HUDEP-2 (cell line): Measurements from ENCODE around the gene TCEAL1.
"Not testable (repeated sequence)": the region's sequence is repeated elsewhere in the genome, so short reads cannot be mapped to it uniquely, and the experiment has no call there.

ENCODE experiments used
- DNase-seq, 76 experiments: peaks; one replicate each; lab custom pipeline; 2025; ENCODE audit not compliant: unreplicated experiment in 76 of 76; lab: John Stamatoyannopoulos, UW

Gene TCEAL1, protein sequence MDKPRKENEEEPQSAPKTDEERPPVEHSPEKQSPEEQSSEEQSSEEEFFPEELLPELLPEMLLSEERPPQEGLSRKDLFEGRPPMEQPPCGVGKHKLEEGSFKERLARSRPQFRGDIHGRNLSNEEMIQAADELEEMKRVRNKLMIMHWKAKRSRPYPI

DNA sequence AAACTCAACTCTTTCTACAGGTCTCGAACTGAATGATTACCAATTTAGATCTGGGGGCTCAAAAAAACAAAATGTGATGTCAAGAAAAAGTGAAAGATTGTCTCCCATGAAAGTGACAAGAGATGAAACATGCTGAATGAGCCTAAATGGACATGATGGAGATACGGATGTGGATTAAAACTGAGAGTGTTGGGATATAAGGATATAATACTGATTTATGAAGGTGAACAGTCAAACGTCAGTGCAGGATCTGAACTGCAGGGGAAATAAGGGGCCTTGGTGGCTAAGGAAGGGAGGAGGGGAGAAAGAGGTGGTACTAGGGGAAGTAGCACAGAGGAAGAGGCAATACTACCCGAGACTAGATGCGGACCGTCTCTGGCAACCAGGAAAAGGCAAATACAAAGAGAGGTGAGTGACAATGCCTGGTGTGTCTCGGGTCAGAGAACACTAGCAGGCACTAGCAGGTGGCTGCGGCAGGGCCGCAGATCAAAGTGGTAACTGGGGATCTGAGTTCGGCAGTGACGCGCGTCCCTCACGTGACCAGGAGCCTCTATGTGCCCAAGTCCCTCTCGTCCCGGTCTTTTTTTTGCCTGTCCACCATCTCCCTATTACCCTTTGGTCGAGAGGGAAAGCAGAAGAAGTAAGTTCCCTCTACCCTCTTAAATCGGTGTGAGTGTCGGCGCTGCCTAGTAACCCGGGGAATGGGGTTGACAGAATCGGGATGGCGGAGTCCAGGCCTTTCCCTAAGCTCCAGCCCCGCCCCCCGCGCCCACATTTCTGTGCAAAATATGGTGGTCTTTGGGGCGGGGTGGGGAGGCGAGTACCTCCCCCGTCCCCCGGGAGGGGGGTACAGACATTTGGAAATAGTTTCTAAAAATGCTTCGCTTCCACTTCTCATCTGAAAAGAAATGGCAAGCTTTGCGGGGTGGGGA, at the start of gene TCEAL1:
Gene TCEAL1 (plus strand): TSS at position 590 of the 932 bp plus-strand sequence. CDS start 942 bp downstream, outside the sequence.
- DNase-seq: peak in 40 of 76 experiments; percentile 0 to 39 (median 6)

DNA sequence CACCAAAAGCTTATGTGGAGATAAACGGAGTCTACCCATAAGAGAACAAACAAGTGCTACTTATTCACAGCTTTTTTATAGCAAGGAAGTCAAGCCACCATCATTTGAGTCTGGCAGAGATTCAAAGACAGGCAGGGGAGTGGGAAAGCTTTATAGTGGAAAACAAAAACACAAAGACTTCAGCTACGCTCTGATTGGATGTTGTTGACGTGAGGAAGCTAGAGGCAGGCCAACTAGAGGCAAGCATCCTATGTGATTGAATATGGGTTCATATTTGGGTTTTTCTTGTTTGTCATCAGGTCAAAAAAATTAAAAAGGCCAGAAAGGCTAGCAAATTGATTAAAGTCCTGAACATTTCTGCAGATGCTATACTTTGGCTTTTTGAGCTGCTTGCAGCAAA, 44.2 kb upstream of the TCEAL1 start:
- no peak for DNase-seq

DNA sequence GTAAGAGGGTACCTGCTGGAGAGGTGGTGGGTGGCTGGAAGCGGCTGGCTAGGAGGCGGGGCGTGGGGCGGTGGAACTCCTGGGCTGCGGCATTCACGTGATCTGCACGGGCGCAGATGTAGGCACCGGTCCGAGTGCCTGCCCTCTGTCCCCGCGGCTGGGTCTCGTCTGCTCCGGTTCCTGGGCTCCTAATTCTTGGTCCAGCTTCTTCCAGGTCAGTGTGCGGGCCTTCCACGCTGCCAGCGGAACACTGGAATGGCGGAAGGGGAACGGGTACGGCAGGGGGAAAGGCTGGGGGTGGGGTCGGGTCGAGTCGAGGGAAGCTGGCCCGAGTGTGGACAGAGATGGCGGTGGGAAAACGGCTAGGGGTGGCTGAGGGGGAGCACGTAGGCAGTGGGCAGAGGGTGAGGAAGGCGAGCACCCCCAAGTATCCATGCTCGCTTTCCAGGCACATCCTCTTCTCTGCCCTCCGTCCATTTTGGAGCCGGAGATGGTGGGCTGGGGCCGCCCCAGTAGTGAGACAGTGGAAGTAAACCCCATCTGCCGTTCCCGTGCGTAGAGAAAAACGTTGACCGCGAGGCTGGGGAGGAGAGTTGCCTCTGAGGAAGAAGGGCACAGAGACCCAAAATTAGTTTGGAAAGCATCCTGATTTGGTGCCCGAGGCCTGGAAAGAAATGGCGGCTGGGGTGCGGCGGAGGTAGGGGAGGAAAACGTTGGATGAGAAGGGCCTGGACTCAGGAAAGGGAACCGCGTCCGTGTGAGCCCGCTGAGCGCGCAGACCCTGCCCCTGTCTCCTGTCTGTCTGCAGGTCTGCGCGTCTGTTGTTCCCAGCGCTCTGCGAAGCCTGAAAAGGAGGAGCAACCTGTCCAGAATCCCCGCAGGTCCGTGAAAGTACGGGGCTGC, 43.1 kb upstream of the TCEAL1 start, which contains the start of gene TCEAL4:
Gene TCEAL4 (plus strand): TSS at position 105 of the 903 bp plus-strand sequence. CDS start 1,161 bp downstream, outside the sequence.
- peak in 32 of 76 experiments; percentile 0 to 35 (median 4) for DNase-seq

DNA sequence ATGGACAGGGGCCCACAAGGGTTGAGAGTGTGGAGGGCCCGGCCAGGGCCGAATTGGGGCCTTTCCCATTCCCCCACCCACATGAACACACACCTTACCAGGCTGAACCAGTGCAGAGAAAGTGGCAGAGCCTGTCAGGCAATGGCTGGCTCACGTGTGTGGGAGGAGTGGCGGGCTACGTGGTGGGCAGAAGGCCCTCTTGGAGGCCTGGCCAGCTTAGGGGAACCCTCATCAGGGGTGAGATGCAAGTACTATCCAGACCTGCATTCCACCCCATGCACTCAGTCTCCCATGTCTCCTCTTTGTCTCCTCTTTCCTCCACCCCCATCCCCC, 42.5 kb upstream of the TCEAL1 start:
- DNase-seq: no peak

DNA sequence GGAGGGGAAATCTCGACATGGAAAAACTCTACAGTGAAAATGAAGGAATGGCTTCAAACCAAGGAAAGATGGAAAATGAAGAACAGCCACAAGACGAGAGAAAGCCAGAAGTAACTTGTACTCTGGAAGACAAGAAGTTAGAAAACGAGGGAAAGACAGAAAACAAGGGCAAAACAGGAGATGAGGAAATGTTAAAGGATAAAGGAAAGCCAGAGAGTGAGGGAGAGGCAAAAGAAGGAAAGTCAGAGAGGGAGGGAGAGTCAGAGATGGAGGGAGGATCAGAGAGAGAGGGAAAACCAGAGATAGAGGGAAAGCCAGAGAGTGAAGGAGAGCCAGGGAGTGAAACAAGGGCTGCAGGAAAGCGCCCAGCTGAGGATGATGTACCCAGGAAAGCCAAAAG, 42.1 kb upstream of the TCEAL1 start:
- no peak for DNase-seq

DNA sequence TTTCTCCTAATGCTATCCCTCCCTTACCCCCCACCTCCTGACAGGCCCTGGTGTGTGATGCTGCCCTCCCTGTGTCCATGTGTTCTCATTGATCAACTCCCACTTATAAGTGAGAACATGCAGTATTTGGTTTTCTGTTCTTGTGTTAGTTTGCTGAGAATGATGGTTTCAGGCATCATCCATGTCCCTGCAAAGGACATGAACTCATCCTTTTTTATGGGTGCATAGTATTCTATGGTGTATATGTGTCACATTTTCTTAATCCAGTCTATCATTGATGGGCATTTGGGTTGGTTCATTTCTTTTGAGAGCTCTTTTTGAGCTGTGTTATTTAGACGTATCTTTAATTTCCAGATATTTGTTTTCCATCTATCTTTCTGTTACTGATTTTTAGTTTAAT, 36.5 kb upstream of the TCEAL1 start:
- not testable (repeated sequence) for DNase-seq

DNA sequence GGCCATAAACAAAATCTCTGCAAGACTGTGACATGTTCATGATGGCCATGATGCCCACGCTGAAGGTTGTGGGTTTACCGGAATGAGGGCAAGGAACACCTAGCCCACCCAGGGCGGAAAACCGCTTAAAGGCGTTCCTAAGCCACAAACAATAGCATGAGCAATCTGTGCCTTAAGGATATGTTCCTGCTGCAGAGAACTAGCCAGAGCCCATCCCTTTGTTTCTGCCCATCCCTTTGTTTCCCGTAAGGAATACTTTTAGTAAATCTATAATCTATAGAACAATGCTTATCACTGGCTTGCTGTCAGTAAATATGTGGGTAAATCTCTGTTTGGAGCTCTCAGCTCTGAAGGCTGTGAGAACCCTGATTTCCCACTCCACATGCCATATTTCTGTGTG, 33.6 kb upstream of the TCEAL1 start:
- not testable (repeated sequence) for DNase-seq

DNA sequence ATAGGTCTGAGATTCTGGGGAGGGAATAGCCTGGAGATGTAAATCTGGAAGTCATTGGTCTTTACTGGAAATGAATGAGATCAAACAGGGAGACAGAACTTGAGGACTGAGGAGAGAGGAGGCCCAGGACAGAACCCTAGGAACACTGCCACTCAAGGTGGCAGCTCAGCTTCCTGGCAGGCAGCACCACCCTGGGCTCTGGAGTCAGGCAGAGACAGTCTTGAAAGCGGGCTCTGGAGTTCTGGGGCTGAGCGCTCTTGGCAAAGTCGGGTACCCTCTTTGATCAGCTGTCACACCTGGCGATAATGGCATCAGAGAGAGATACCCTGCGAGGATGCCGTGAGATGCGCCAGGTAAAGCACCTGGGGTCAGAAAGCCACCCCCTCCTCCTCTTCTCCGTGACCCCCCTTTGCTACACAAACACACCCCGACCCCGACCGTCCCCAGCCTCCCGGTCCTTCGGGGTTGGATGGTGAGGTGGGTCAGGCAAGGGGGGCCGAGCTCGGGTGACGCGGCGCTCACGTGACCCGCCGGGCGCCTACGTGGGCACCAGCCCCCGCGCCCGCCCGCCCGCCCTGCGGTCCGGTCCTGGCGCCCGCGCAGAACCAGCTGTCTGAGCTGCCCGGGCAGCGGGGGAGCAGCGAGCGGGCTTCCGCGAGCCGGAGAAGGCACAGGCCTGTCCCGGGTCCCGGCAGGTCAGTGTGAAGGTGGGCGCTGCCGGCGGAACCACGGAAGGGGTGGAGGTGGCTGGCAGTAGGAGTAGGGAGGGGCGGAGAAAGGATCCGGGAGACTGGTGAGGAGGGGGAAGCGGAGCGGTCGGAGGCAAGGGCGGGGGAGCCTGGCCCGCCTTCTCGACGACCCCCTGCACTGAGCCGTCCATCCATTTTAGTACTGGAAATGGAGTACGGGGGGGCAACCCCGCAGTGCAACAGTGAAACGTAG, 21.1 kb upstream of the TCEAL1 start, which contains the start of gene TCEAL3:
Gene TCEAL3 (plus strand): TSS at position 600 of the 942 bp plus-strand sequence. CDS start 1,102 bp downstream, outside the sequence.
- DNase-seq: peak in 17 of 76 experiments; percentile 0 to 19 (median 3)

DNA sequence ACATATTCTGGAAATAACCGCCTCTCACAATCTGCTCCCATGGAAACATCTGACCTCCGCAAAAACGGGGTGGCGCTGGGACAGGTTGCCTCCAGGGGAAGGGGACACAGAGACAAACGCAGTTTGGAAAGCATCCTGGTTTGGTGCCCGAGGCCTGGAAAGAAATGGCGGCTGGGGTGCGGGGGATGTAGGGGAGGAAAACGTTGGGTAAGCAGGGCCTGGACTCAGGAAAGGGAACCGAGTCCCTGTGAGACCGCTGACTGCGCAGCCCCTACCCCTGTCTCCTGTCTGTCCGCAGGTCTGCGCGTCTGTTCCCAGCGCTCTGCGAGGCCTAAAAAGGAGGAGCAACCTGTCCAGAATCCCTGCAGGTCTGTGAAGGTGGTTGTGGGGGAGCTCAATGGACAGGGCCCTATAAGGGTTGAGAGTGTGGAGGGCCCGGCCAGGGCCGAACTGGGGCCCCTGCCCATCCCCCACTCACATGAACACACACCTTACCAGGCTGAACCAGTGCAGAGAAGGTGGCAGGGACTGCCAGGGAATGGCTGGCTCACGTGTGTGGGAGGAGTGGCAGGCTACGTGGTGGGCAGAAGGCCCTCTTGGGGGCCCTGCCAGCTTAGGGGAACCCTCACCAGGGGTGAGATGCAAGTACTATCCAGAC, 20.3 kb upstream of the TCEAL1 start:
- DNase-seq: no peak

DNA sequence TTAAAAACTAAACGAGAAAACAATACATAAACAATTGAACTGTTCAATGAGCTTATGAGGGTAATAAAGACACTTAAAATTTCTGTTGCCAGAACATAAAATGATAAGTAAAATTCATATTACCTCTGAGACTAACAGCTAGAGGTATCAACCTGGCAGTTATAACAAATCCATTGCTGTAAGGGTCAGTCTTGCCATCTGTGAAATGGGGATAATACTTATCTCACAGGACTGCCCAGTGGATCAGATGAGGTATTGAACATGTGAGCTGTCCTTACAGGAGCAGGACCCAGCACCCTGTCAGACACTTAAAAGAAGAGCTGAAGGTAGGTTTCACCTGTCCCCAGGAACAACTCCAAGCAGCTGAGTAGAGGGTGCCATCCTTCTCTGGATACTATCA, 18.5 kb upstream of the TCEAL1 start:
- no peak for DNase-seq

DNA sequence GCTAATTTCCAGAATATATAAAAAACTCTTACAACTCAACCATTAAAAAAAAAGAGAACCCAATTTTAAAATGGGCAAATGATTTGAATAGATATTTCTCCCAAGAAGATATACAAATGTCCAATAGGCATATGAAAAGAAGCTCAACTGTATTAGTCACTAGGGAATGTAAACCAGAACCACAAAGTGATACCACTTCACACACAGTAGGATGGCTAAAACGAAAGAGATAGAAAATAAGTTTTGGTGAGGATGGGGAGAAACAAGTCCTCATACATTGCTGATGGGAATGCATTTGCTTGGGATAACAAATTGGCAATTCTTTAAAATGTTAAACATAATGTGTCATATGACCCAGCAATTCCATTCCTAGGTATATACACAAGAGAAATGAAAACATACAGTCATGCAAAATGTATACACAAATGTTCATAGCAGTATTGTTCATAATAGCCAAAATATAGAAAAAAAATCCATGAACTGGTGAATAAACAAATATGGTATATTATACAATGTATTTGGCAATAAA, 15.3 kb upstream of the TCEAL1 start:
- no peak for DNase-seq

DNA sequence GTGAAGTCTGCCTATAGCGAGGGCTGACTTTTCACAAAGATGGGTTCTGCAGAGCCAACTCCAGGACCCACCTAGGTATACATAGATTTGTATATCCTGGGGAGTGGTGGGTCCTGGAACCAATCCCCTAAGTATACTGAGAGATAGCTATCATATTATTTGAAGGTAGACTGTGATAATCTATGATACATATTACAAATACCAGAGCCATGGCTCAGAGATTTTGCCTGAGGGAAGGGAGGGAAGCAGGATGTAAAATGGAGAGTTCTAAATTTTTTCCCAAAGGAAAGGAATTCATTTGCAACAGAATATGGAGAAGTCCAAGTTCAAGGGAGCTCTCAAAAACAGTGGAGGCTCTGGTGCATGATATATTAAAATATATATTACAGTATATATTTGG, 13.8 kb upstream of the TCEAL1 start:
- DNase-seq: no peak

DNA sequence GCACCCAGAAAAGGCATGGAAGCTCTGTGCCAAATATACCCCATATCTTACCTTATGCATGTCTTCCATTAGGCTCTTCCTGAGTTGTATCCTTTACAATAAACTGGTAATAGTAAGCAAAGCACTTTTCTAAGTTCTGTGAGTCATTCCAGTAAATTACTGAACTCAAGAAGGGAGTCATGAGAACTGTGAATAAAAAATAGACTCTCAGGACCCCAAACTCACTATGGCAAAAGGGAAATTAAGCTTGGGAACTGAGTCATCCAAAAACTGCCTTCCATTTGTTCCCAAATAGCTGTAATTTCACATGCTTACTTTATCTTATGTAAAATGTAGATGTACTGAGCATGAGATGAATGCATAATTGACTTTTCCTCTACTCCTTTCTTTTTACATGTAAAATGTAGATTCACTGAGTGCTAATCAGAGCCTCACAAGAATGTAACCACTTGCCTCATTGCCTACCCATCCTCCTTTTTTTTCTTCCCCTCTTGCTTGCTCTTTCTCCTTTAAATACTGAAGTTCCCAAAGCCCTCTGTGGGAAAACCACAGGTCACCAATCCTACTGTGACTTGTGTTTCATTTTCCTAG, 12.9 kb upstream of the TCEAL1 start:
- DNase-seq: no peak

DNA sequence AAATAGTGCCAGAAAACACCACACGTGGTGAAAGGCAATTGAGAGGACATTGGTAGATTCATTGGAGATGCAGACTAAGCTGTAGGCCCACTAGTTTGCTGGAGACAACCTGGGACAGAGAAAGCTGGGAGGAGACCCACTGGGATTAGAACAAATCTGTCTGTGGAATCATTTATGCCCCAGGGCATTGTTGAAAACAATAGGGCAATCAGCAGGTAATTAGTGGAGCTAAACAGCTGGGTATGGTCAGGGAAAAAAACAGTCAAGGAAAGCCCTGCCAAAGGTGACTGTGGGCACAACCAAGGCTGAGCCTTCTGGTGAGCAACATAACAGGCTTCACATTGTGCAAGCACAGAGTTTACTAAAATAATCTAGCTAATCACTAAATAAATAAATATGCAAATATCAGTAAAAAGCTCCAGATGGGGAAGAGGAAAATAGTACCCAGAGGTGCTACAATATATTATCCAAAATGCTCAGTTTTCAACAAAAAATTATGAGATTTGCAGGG, 12.0 kb upstream of the TCEAL1 start:
- DNase-seq: no peak

DNA sequence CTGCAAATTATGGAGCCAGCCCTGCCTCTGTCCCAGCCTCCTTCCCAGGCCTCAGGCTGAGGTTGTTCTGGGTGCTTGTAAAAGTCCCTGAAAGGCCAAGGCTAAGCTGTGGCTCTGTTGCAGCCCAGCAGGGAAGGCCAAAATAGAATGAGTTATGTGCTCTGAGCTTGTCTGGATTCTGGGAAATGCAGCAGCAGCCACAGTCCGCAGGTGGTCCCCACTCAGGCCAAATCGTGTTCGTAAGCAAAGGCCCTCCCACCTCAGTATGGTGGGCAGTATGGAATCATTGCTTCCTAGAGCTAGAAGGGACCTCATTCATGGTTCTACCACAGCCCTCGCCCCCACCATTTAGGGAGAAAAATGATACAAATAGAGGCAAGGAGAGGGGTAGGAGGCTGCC, 4.7 kb upstream of the TCEAL1 start:
- no peak for DNase-seq

DNA sequence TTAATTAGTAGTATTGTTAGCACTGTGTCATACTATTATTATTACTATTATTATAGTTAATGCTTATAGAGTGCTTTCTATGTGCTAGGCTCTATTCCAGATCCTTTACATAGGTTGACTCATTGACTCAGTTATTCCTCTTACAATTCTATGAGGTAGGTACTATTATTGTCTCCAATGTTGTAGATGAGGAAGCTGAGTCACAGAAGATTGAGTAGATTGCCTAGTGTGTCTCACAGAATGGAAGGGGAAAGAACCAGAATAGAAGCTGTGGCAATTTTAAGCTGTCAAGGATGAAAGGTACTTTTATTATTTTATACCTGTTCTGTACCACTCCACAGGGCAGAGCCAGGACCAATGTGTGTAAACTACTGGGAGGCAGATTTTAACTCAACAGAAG, 1.9 kb upstream of the TCEAL1 start:
- DNase-seq: no peak

DNA sequence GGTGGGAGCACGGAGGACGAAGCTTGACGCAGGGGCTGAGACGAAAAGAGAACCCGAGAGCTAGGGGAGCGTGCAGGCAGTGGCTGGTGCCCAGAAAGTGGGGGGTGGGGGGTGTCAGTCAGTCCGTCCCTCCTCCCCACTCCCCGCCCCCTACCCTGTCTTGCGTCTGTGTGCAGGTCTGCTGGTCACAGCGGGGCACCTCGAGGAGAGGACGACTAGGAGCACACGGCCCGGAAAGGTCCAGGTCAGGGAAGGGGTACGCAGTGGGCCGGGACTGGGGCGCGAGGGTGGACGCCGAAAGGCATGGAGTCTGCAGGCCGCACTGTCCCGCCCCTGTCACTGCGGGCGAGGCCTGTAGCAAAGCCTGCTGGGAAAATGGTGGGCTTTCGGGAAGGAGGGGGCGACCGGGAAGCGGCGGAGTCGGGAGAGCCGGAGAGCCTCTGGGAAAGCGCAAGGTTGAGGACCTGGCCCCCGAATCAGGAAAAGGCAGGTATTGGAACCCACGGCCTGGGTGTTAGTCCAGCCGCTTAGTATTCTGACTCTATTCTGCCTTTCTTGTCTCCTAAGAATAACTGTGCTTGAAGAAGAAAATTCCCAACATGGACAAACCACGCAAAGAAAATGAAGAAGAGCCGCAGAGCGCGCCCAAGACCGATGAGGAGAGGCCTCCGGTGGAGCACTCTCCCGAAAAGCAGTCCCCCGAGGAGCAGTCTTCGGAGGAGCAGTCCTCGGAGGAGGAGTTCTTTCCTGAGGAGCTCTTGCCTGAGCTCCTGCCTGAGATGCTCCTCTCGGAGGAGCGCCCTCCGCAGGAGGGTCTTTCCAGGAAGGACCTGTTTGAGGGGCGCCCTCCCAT, 769 bp downstream of the TCEAL1 start:
- peak in 40 of 76 experiments; percentile 0 to 35 (median 10) for DNase-seq

DNA sequence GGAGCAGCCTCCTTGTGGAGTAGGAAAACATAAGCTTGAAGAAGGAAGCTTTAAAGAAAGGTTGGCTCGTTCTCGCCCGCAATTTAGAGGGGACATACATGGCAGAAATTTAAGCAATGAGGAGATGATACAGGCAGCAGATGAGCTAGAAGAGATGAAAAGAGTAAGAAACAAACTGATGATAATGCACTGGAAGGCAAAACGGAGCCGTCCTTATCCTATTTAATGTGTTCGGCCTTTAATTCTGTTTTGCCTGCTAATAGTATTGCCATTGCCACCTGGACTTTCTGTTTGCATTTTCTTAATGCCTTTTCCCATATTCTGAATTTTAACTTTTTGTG, 1.4 kb downstream of the TCEAL1 start:
- no peak for DNase-seq
